H9 (cell line): ENCODE data around the gene CCL15. TPM values are rescaled to one million over a fixed set of nuclear protein-coding genes. Genes with fewer than 3 reads are reported as not detected.

ENCODE experiments used
- DNase-seq: peaks from one replicate; pipeline ENCODE4 v3.0.0-alpha.2; 2017
- H2AFZ ChIP-seq: one replicate; pipeline ENCODE4 v1.6.1; 2013; ENCODE audit warnings: mild to moderate bottlenecking, low read length, control low read depth, moderate library complexity
- H2AK5ac ChIP-seq: 2 replicates; pipeline ENCODE4 v1.6.1; 2013; ENCODE audit warnings: low read length, control low read depth, mixed read lengths; ENCODE audit not compliant: insufficient read length
- H2BK120ac ChIP-seq: one replicate; pipeline ENCODE4 v1.6.1; 2013; ENCODE audit warnings: low read depth, mild to moderate bottlenecking, low read length, control low read depth, inconsistent platforms; ENCODE audit not compliant: poor library complexity, severe bottlenecking
- H2BK12ac ChIP-seq: 2 replicates; pipeline ENCODE4 v1.6.1; 2013; ENCODE audit warnings: low read length, control low read depth, mixed read lengths, low read depth; ENCODE audit not compliant: insufficient read length
- H2BK15ac ChIP-seq: 2 replicates; pipeline ENCODE4 v1.6.1; 2013; ENCODE audit warnings: low read depth, low read length, control low read depth
- H2BK20ac ChIP-seq: one replicate; pipeline ENCODE4 v1.6.1; 2013; ENCODE audit warnings: low read depth, mild to moderate bottlenecking, low read length, control low read depth, inconsistent platforms; ENCODE audit not compliant: poor library complexity, severe bottlenecking
- H2BK5ac ChIP-seq: 2 replicates; pipeline ENCODE4 v1.6.1; 2013; ENCODE audit warnings: low read length, control low read depth, mixed read lengths; ENCODE audit not compliant: insufficient read length
- H3K14ac ChIP-seq: 2 replicates; pipeline ENCODE4 v1.6.1; 2013; ENCODE audit warnings: low read length, control low read depth; ENCODE audit not compliant: insufficient read depth
- H3K18ac ChIP-seq: 2 replicates; pipeline ENCODE4 v1.6.1; 2013; ENCODE audit warnings: low read depth, mild to moderate bottlenecking, mixed read lengths, low read length, control low read depth; ENCODE audit not compliant: insufficient read length
- H3K23ac ChIP-seq: 2 replicates; pipeline ENCODE4 v1.6.1; 2013; ENCODE audit warnings: low read length, control low read depth, mixed read lengths, low read depth; ENCODE audit not compliant: insufficient read length
- H3K23me2 ChIP-seq: 2 replicates; pipeline ENCODE4 v1.6.1; 2013; ENCODE audit warnings: low read depth, mild to moderate bottlenecking, mixed read lengths, low read length, control low read depth; ENCODE audit not compliant: insufficient read length, poor library complexity, severe bottlenecking
- H3K27ac ChIP-seq: 2 replicates; pipeline ENCODE4 v1.5.1; 2013; ENCODE audit warnings: low read length, control low read depth, mixed read lengths, low read depth; ENCODE audit not compliant: insufficient read length
- H3K27me3 ChIP-seq: 2 replicates; pipeline ENCODE4 v1.6.1; 2013; ENCODE audit warnings: low read length, control low read depth, inconsistent platforms; ENCODE audit not compliant: insufficient read depth
- H3K4ac ChIP-seq: 2 replicates; pipeline ENCODE4 v1.6.1; 2013; ENCODE audit warnings: low read depth, mild to moderate bottlenecking, control low read depth, inconsistent platforms, low read length, moderate library complexity
- H3K4me1 ChIP-seq: 2 replicates; pipeline ENCODE4 v1.6.1; 2013; ENCODE audit warnings: low read length, control low read depth, inconsistent platforms; ENCODE audit not compliant: insufficient read depth
- H3K4me2 ChIP-seq: 2 replicates; pipeline ENCODE4 v1.6.1; 2013; ENCODE audit warnings: low read length, control low read depth, mixed read lengths; ENCODE audit not compliant: insufficient read length, insufficient read depth
- H3K56ac ChIP-seq: 2 replicates; pipeline ENCODE4 v1.6.1; 2013; ENCODE audit warnings: low read depth, mild to moderate bottlenecking, mixed read lengths, low read length, control low read depth; ENCODE audit not compliant: insufficient read length
- H3K79me1 ChIP-seq: 2 replicates; pipeline ENCODE4 v1.6.1; 2013; ENCODE audit warnings: low read depth, mild to moderate bottlenecking, moderate library complexity, low read length, control low read depth, inconsistent platforms; ENCODE audit not compliant: insufficient read depth, poor library complexity, severe bottlenecking
- H3K79me2 ChIP-seq: 2 replicates; pipeline ENCODE4 v1.6.1; 2013; ENCODE audit warnings: low read length, control low read depth, inconsistent platforms; ENCODE audit not compliant: insufficient read depth
- H3K9ac ChIP-seq: 2 replicates; pipeline ENCODE4 v1.6.1; 2013; ENCODE audit warnings: low read length, control low read depth, mixed read lengths; ENCODE audit not compliant: insufficient read length; ENCODE audit errors: extremely low read depth
- H3K9me3 ChIP-seq: one replicate; pipeline ENCODE4 v1.6.1; 2013; ENCODE audit warnings: low read depth, low read length, inconsistent platforms; ENCODE audit not compliant: control insufficient read depth
- H3T11ph ChIP-seq: one replicate; pipeline ENCODE4 v1.6.1; 2013; ENCODE audit warnings: mild to moderate bottlenecking, low read length, control low read depth, inconsistent platforms
- H4K20me1 ChIP-seq: one replicate; pipeline ENCODE4 v1.6.1; 2013; ENCODE audit not compliant: control insufficient read depth, insufficient read length, insufficient read depth
- H4K5ac ChIP-seq: 2 replicates; pipeline ENCODE4 v1.6.1; 2013; ENCODE audit warnings: low read depth, mild to moderate bottlenecking, mixed read lengths, low read length, control low read depth; ENCODE audit not compliant: insufficient read length
- H4K8ac ChIP-seq: replicated peaks from 2 replicates; pipeline ENCODE4 v1.6.1; 2013; ENCODE audit warnings: low read length, control low read depth, mixed read lengths, low read depth; ENCODE audit not compliant: insufficient read length
- H4K91ac ChIP-seq: 2 replicates; pipeline ENCODE4 v1.6.1; 2013; ENCODE audit warnings: low read depth, mild to moderate bottlenecking, moderate library complexity, mixed read lengths, low read length, control low read depth; ENCODE audit not compliant: insufficient read length
- H3K27ac Mint-ChIP-seq, 3 experiments: 2 replicates in 2 of 3; 3 replicates in 1 of 3; pipeline ENCODE4 v1.8.0; 2020 to 2021; ENCODE audit warnings: mixed read lengths in 3 of 3, mild to moderate bottlenecking in 1 of 3, moderate library complexity in 1 of 3
- H3K27me3 Mint-ChIP-seq: 2 replicates; pipeline ENCODE4 v1.8.0; 2021; ENCODE audit warnings: low read depth, mild to moderate bottlenecking, moderate library complexity, mixed read lengths
- H3K36me3 Mint-ChIP-seq, 3 experiments: 2 replicates in 2 of 3; 3 replicates in 1 of 3; pipeline ENCODE4 v1.8.0; 2020 to 2021; ENCODE audit warnings: low read depth in 3 of 3, mixed read lengths in 3 of 3; ENCODE audit not compliant: insufficient read depth in 1 of 3
- H3K4me1 Mint-ChIP-seq, 2 experiments: 2 replicates each; pipeline ENCODE4 v1.8.0; 2020; ENCODE audit warnings: mixed read lengths in 2 of 2
- H3K4me3 Mint-ChIP-seq, 2 experiments: 2 replicates in 1 of 2; 3 replicates in 1 of 2; pipeline ENCODE4 v1.8.0; 2020 to 2021; ENCODE audit warnings: mild to moderate bottlenecking in 2 of 2, mixed read lengths in 2 of 2, moderate library complexity in 1 of 2
- H3K9me3 Mint-ChIP-seq, 2 experiments: 2 replicates in 1 of 2; 3 replicates in 1 of 2; pipeline ENCODE4 v1.8.0; 2020; ENCODE audit warnings: mild to moderate bottlenecking in 2 of 2, mixed read lengths in 2 of 2, moderate library complexity in 1 of 2
- CTCF ChIP-seq: fragments of 200-600 bp; sonication (generic); conservative IDR thresholded peaks from 3 replicates; pipeline ENCODE4 v1.8.0; 2021; ENCODE audit warnings: antibody characterized with exemption, mild to moderate bottlenecking
- WGBS: extraction: QIAGEN DNeasy Blood & Tissue Kit; methylation state at CpG from one replicate; pipeline ENCODE4 v1.1.7; 2013; ENCODE audit warnings: missing lambda C conversion rate, low lambda C conversion rate, mixed read lengths; ENCODE audit not compliant: insufficient read length; ENCODE audit errors: extremely low coverage; 5-methylcytosine and 5-hydroxymethylcytosine counted together
- total RNA-seq: library from RNA; stranded (reverse); gene quantifications from 2 replicates; pipeline ENCODE4 v1.2.1, GENCODE V29; 2021

CCL15 gene
- total RNA-seq, 1 experiment from 2014 or later = not detected

GRCh38 chr17:36027761-36028160, 26.4 kb upstream of the CCL15 start:
- H3K4me1 Mint-ChIP-seq = peaks cover 5 to 8% of the 10 kb centered on the region in 2 experiments
- H3K4ac ChIP-seq = no peak overlapping the region
- H4K5ac ChIP-seq = no peak overlapping the region
- H2AFZ ChIP-seq = no peak overlapping the region
- DNase-seq = no peak
- H2BK20ac ChIP-seq = no peak overlapping the region
- peaks cover 9% of the 10 kb centered on the region for H3K27me3 Mint-ChIP-seq
- H3T11ph ChIP-seq = no peak overlapping the region
- no CpG with 5 or more reads among the region's 4 CpGs for WGBS
- no peaks in the 10 kb centered on the region for H3K9me3 ChIP-seq
- no peaks in the 10 kb centered on the region for H3K23me2 ChIP-seq
- no peak overlapping the region for H3K56ac ChIP-seq
- peaks cover 2 to 6% of the 10 kb centered on the region in 2 experiments for H3K9me3 Mint-ChIP-seq
- H3K79me2 ChIP-seq = no peaks in the 10 kb centered on the region
- H3K9ac ChIP-seq = no peak overlapping the region
- no peaks in the 10 kb centered on the region for H4K20me1 ChIP-seq
- H3K27ac Mint-ChIP-seq = no peak overlapping the region
- H4K8ac ChIP-seq = no peak overlapping the region
- H2BK15ac ChIP-seq = no peak overlapping the region
- no peak overlapping the region for H3K23ac ChIP-seq
- H3K36me3 Mint-ChIP-seq = peaks cover 0 to 5% (median 0%) of the 10 kb centered on the region in 3 experiments; a peak in 1 of 7 replicates
- no peaks in the 10 kb centered on the region for H3K79me1 ChIP-seq
- H3K14ac ChIP-seq = no peak overlapping the region
- no peak overlapping the region for H4K91ac ChIP-seq
- no peak overlapping the region for H2BK5ac ChIP-seq
- H3K18ac ChIP-seq = no peak overlapping the region
- H3K27me3 ChIP-seq = no peaks in the 10 kb centered on the region
- H2BK12ac ChIP-seq = no peak overlapping the region
- no peak overlapping the region for H3K27ac ChIP-seq
- H3K4me3 Mint-ChIP-seq = no peak overlapping the region
- H3K4me1 ChIP-seq = no peaks in the 10 kb centered on the region
- H3K4me2 ChIP-seq = no peak overlapping the region
- no peak overlapping the region for H2AK5ac ChIP-seq
- TF ChIP-seq CTCF = no peak
- H2BK120ac ChIP-seq = no peak overlapping the region
